H1 (cell line): ENCODE measurements around the gene MAOB. TPM values are rescaled to one million over a fixed set of nuclear protein-coding genes. Genes with fewer than 3 reads are reported as not detected.

Source experiments
- CTCF ChIA-PET: fragments of 300-600 bp; sonication (Branson Sonifier 250); formaldehyde crosslinking; loops from one replicate; lab custom pipeline; 2021; ENCODE audit not compliant: partially characterized antibody; lab: Charles Lee
- POLR2A ChIA-PET: fragments of 300-600 bp; sonication (Branson Sonifier 250); formaldehyde crosslinking; loops from one replicate; lab custom pipeline; 2021; ENCODE audit warnings: inconsistent platforms; ENCODE audit not compliant: partially characterized antibody; lab: Charles Lee
- DNase-seq, 2 experiments: peaks; one replicate each; pipeline versions ENCODE4 v3.0.0 to v3.0.0-alpha.2; 2010 to 2022; ENCODE audit warnings: low spot score in 2 of 2, low read depth in 1 of 2, mixed read lengths in 1 of 2
- FAIRE-seq: peaks from 2 replicates; lab custom pipeline; 2011; peaks lifted over from hg19 to GRCh38; lab: Jason Lieb, UNC
- H2AFZ ChIP-seq: 2 replicates; pipeline ENCODE4 v1.8.1; 2012; ENCODE audit warnings: low read length, inconsistent platforms
- H2AK5ac ChIP-seq: 2 replicates; pipeline ENCODE4 v1.6.1; 2013; ENCODE audit warnings: low read depth, low read length
- H2BK120ac ChIP-seq: replicated peaks from 2 replicates; pipeline ENCODE3; 2013; ENCODE audit warnings: low read depth, low read length, inconsistent platforms
- H2BK12ac ChIP-seq: 2 replicates; pipeline ENCODE4 v1.6.1; 2013; ENCODE audit warnings: low read depth, low read length
- H2BK15ac ChIP-seq: 2 replicates; pipeline ENCODE4 v1.6.1; 2013; ENCODE audit warnings: low read length
- H2BK20ac ChIP-seq: 2 replicates; pipeline ENCODE4 v1.6.1; 2013; ENCODE audit warnings: low read length
- H2BK5ac ChIP-seq: 2 replicates; pipeline ENCODE4 v1.6.1; 2013; ENCODE audit warnings: low read depth, low read length
- H3K14ac ChIP-seq: 2 replicates; pipeline ENCODE4 v1.6.1; 2013; ENCODE audit warnings: inconsistent platforms; ENCODE audit not compliant: insufficient read length
- H3K18ac ChIP-seq: 2 replicates; pipeline ENCODE4 v1.6.1; 2013; ENCODE audit warnings: low read length; ENCODE audit errors: extremely low read depth
- H3K23ac ChIP-seq: 2 replicates; pipeline ENCODE4 v1.6.1; 2013; ENCODE audit warnings: inconsistent platforms; ENCODE audit not compliant: insufficient read length
- H3K23me2 ChIP-seq: 2 replicates; pipeline ENCODE4 v1.6.1; 2013; ENCODE audit warnings: low read depth, low read length
- H3K27ac ChIP-seq: 2 replicates; pipeline ENCODE4 v1.6.1; 2011; ENCODE audit warnings: low read depth, low read length, inconsistent platforms
- H3K27me3 ChIP-seq, 4 experiments: replicated peaks in 1 of 4; 1 replicate in 1 of 4; 2 replicates in 3 of 4; pipeline versions ENCODE4 v1.6.1 to v1.8.1; 2011 to 2013; ENCODE audit warnings: low read length in 3 of 4, mild to moderate bottlenecking in 3 of 4, inconsistent platforms in 2 of 4, mixed read lengths in 2 of 4, moderate library complexity in 1 of 4; ENCODE audit not compliant: control insufficient read depth in 3 of 4, insufficient read depth in 3 of 4; ENCODE audit errors: extremely low read depth in 1 of 4
- H3K36me3 ChIP-seq, 4 experiments: 2 replicates each; pipeline versions ENCODE4 v1.6.1 to v1.8.1; 2011 to 2013; ENCODE audit warnings: mild to moderate bottlenecking in 4 of 4, low read length in 3 of 4, moderate library complexity in 2 of 4, control low read depth in 1 of 4, inconsistent platforms in 1 of 4; ENCODE audit not compliant: insufficient read depth in 4 of 4, control insufficient read depth in 2 of 4
- H3K4ac ChIP-seq: replicated peaks from 2 replicates; pipeline ENCODE3; 2013; ENCODE audit warnings: low read length, low read depth, mixed read lengths, inconsistent platforms; ENCODE audit not compliant: insufficient read length
- H3K4me1 ChIP-seq, 4 experiments: replicated peaks in 1 of 4; 1 replicate in 1 of 4; 2 replicates in 3 of 4; pipeline versions ENCODE4 v1.6.1 to v1.8.1; 2011 to 2013; ENCODE audit warnings: low read length in 3 of 4, inconsistent platforms in 2 of 4, mixed read lengths in 1 of 4; ENCODE audit not compliant: insufficient read depth in 4 of 4, control insufficient read depth in 3 of 4
- H3K4me2 ChIP-seq, 2 experiments: 2 replicates each; pipeline versions ENCODE4 v1.6.1 to v1.8.1; 2011 to 2013; ENCODE audit warnings: low read depth in 2 of 2, low read length in 2 of 2, control low read depth in 1 of 2, inconsistent platforms in 1 of 2, mild to moderate bottlenecking in 1 of 2; ENCODE audit not compliant: insufficient read depth in 1 of 2
- H3K4me3 ChIP-seq, 4 experiments: fragments of 200-600, 300-600 bp in 1 of 4; sonication (generic), shearing (Covaris generic), sonication (Bioruptor Twin) in 1 of 4; 2 replicates each; pipeline versions ENCODE4 v1.5.1 to v1.8.1; 2011 to 2016; ENCODE audit warnings: low read length in 4 of 4, low read depth in 3 of 4, control low read depth in 2 of 4, inconsistent platforms in 2 of 4, mild to moderate bottlenecking in 2 of 4, mixed read lengths in 1 of 4, moderate library complexity in 1 of 4; ENCODE audit not compliant: insufficient read depth in 2 of 4; ENCODE audit errors: extremely low read depth in 1 of 4
- H3K56ac ChIP-seq: replicated peaks from 2 replicates; pipeline ENCODE3; 2013; ENCODE audit warnings: low read depth, mild to moderate bottlenecking, mixed read lengths, low read length, inconsistent platforms; ENCODE audit not compliant: insufficient read length
- H3K79me1 ChIP-seq: 2 replicates; pipeline ENCODE4 v1.6.1; 2013; ENCODE audit warnings: low read depth, low read length, control low read depth
- H3K79me2 ChIP-seq, 2 experiments: 2 replicates each; pipeline versions ENCODE4 v1.6.1 to v1.8.1; 2012 to 2013; ENCODE audit warnings: low read length in 2 of 2, mild to moderate bottlenecking in 2 of 2, inconsistent platforms in 1 of 2; ENCODE audit not compliant: insufficient read depth in 2 of 2, control insufficient read depth in 1 of 2
- H3K9ac ChIP-seq, 4 experiments: replicated peaks in 1 of 4; 1 replicate in 1 of 4; 2 replicates in 3 of 4; pipeline versions ENCODE4 v1.6.1 to v1.8.1; 2011 to 2013; ENCODE audit warnings: low read depth in 3 of 4, low read length in 3 of 4, control low read depth in 2 of 4, mild to moderate bottlenecking in 2 of 4, moderate library complexity in 2 of 4, inconsistent platforms in 1 of 4; ENCODE audit errors: extremely low read depth in 1 of 4
- H3K9me3 ChIP-seq, 2 experiments: 2 replicates each; pipeline versions ENCODE4 v1.6.1 to v1.8.1; 2012 to 2013; ENCODE audit warnings: mild to moderate bottlenecking in 2 of 2, moderate library complexity in 2 of 2, control low read depth in 1 of 2, inconsistent platforms in 1 of 2, low read depth in 1 of 2, low read length in 1 of 2, mixed read lengths in 1 of 2; ENCODE audit not compliant: insufficient read depth in 2 of 2
- H4K20me1 ChIP-seq, 2 experiments: replicated peaks in 1 of 2; 2 replicates each; pipeline versions ENCODE3 to v1.8.1; 2011 to 2013; ENCODE audit warnings: inconsistent platforms in 2 of 2, low read length in 2 of 2, mild to moderate bottlenecking in 1 of 2; ENCODE audit not compliant: insufficient read depth in 2 of 2, control insufficient read depth in 1 of 2
- H4K5ac ChIP-seq: 2 replicates; pipeline ENCODE4 v1.6.1; 2013; ENCODE audit warnings: low read length, low read depth, mixed read lengths, inconsistent platforms; ENCODE audit not compliant: insufficient read length
- H4K8ac ChIP-seq: 2 replicates; pipeline ENCODE4 v1.8.0; 2013; ENCODE audit warnings: mild to moderate bottlenecking, moderate library complexity, low read length, inconsistent platforms; ENCODE audit not compliant: insufficient read depth; ENCODE audit errors: extremely low read depth
- H4K91ac ChIP-seq: replicated peaks from 2 replicates; pipeline ENCODE3; 2013; ENCODE audit warnings: low read length, mixed read lengths, inconsistent platforms; ENCODE audit not compliant: insufficient read length
- CEBPB ChIP-seq: IDR thresholded peaks from 2 replicates; pipeline ENCODE4 v1.6.1; 2012; ENCODE audit warnings: low read depth, low read length
- RFX5 ChIP-seq: IDR thresholded peaks from 2 replicates; pipeline ENCODE4 v1.6.1; 2011; ENCODE audit warnings: low read depth, low read length, improper control_type of control experiment, borderline replicate concordance
- RXRA ChIP-seq: IDR thresholded peaks from 2 replicates; pipeline ENCODE4 v1.6.1; 2011; ENCODE audit warnings: low read depth, mild to moderate bottlenecking, low read length, moderate library complexity; ENCODE audit not compliant: insufficient read depth
- SIN3A ChIP-seq, 2 experiments: IDR thresholded peaks in 1 of 2; conservative IDR thresholded peaks in 1 of 2; 2 replicates each; pipeline ENCODE4 v1.6.1; 2011 to 2012; ENCODE audit warnings: low read length in 2 of 2, improper control_type of control experiment in 1 of 2, low read depth in 1 of 2, mild to moderate bottlenecking in 1 of 2
- SRF ChIP-seq: IDR thresholded peaks from 2 replicates; pipeline ENCODE4 v1.6.1; 2011; ENCODE audit warnings: mild to moderate bottlenecking, low read depth, low read length, moderate library complexity
- WGBS, 2 experiments: shearing (Covaris generic) in 1 of 2; methylation state at CpG; one replicate each; pipeline versions ENCODE4 v1.1.6 to v1.1.7; 2013 to 2015; ENCODE audit warnings: low lambda C conversion rate in 2 of 2, mixed read lengths in 2 of 2, inconsistent platforms in 1 of 2, low coverage in 1 of 2, missing lambda C conversion rate in 1 of 2; ENCODE audit not compliant: insufficient replicate concordance in 2 of 2, insufficient coverage in 1 of 2, insufficient read length in 1 of 2; ENCODE audit errors: extremely low coverage in 1 of 2, missing lambda C conversion rate in 1 of 2; 5-methylcytosine and 5-hydroxymethylcytosine counted together
- polyA plus RNA-seq, 7 experiments: library from polyadenylated mRNA; depleted of rRNA in 3 of 7; stranded (reverse) in 5 of 7; unstranded in 2 of 7; fragments of >200 nt in 5 of 7; fragments of 200-250 nt in 2 of 7; gene quantifications; 1 replicate in 5 of 7; 2 replicates in 1 of 7; 4 replicates in 1 of 7; pipeline versions ENCODE4 v1.2.1 to v1.2.3, GENCODE V29; 2011 to 2013; ENCODE audit warnings: missing spikeins in 2 of 7, mixed read lengths in 2 of 7
- total RNA-seq: library from RNA; stranded (reverse); fragmentation: NEBNext Ultra II Directional; extraction: Animal tissue kit (Norgen Biotek cat#: 25700); gene quantifications from 2 replicates; pipeline ENCODE4 v1.2.1, GENCODE V29; 2021

Gene MAOB
- total and polyA plus RNA-seq, 2 of the 8 experiments (the other 6 are each of a cell fraction or from before 2014, with no cell fraction given), result 0.73 to 1.1 TPM

GRCh38 chrX:43897290-43897689 lies 15.0 kb upstream of the MAOB start:
- no peak for FAIRE-seq
- 92% methylated on average over 4 of the region's 4 CpGs; no CpG with 5 or more reads in 1 of the 2 experiments for WGBS, 2 experiments

More at GRCh38 chrX:43897290-43897689, 15.0 kb upstream of the MAOB start:
- Histone ChIP-seq H3K18ac (no peak overlapping the region), H3K4ac (no peak overlapping the region), H4K5ac (no peak overlapping the region), H2BK20ac (no peak overlapping the region), H3K23ac (no peak overlapping the region), H3K4me3 (no peak overlapping the region), H3K79me1 (no peaks in the 10 kb centered on the region), H3K36me3 (no peaks in the 10 kb centered on the region), H4K91ac (no peak overlapping the region), H3K27me3 (no peaks in the 10 kb centered on the region), H3K9me3 (no peaks in the 10 kb centered on the region), H3K9ac (no peak overlapping the region), H2AFZ (no peak overlapping the region), H2BK12ac (no peak overlapping the region), H3K4me1 (peaks cover 0 to 5% (median 0%) of the 10 kb centered on the region in 4 experiments; a peak in 1 of 7 replicates), H3K56ac (no peak overlapping the region), H4K20me1 (no peaks in the 10 kb centered on the region), H4K8ac (no peak overlapping the region), H3K14ac (no peak overlapping the region), H2AK5ac (no peak overlapping the region), H2BK15ac (no peak overlapping the region), H2BK5ac (no peak overlapping the region), H2BK120ac (no peak overlapping the region), H3K79me2 (no peaks in the 10 kb centered on the region), H3K23me2 (no peaks in the 10 kb centered on the region), H3K27ac (no peak overlapping the region), H3K4me2 (no peak overlapping the region)
- POLR2A ChIA-PET, result no interaction called here
- DNase-seq, result no peak
- no peak for TF ChIP-seq SIN3A (conservative IDR thresholded peaks at IDR 0.05 in 1 of 2, IDR thresholded peaks at IDR 0.05 in 1 of 2; ENCODE audit: low read depth in 1 of 2, low read length in 2 of 2)
- TF ChIP-seq RXRA, result no peak
- no peak for TF ChIP-seq SRF
- no peak for TF ChIP-seq RFX5
- TF ChIP-seq CEBPB, result peak; percentile 88
- CTCF ChIA-PET, result no interaction called here
